Esophagus squamous epithelium (tissue), 4 donors: ENCODE data around the gene DNAJA2.

Experiments used
- CTCF ChIP-seq, 6 experiments: fragments of 450-650 bp in 4 of 6; fragments of 200-600 bp in 2 of 6; sonication (generic) in 2 of 6; IDR thresholded peaks; one replicate each; pipeline ENCODE4 v1.5.1; 2016 to 2019; ENCODE audit warnings: antibody characterized with exemption in 6 of 6, mild to moderate bottlenecking in 4 of 6, moderate library complexity in 4 of 6
- POLR2A ChIP-seq, 4 donors: fragments of 450-650 bp; IDR thresholded peaks; one replicate each; pipeline ENCODE4 v1.6.1; 2017; ENCODE audit warnings: antibody characterized with exemption in 4 of 4, mild to moderate bottlenecking in 4 of 4, moderate library complexity in 3 of 4

GRCh38 chr16:46923513-46924295 lies 49.8 kb downstream of the DNAJA2 start:
- TF ChIP-seq POLR2A (IDR thresholded peaks at IDR 0.05), result no peak
- no peak for TF ChIP-seq CTCF (IDR thresholded peaks at IDR 0.05)
